SU-DHL-6 (cell line): ENCODE measurements around the gene TBC1D9B.

Experiments
- EZH2phosphoT487 ChIP-seq: fragments of 200-600 bp; sonication (generic), shearing (Covaris generic); conservative IDR thresholded peaks from 2 replicates; pipeline ENCODE4 v1.6.1; 2018; ENCODE audit warnings: mild to moderate bottlenecking, antibody characterized with exemption, low read length, moderate library complexity, mixed read lengths
- TF ChIP-seq, protein P1 (sequence below): fragments of 200-600 bp; sonication (generic); IDR thresholded peaks from one replicate; pipeline ENCODE4 v1.5.1; 2017; ENCODE audit warnings: antibody characterized with exemption, mild to moderate bottlenecking, low read length, moderate library complexity; ENCODE audit not compliant: insufficient read depth, poor library complexity, severe bottlenecking

DNA sequence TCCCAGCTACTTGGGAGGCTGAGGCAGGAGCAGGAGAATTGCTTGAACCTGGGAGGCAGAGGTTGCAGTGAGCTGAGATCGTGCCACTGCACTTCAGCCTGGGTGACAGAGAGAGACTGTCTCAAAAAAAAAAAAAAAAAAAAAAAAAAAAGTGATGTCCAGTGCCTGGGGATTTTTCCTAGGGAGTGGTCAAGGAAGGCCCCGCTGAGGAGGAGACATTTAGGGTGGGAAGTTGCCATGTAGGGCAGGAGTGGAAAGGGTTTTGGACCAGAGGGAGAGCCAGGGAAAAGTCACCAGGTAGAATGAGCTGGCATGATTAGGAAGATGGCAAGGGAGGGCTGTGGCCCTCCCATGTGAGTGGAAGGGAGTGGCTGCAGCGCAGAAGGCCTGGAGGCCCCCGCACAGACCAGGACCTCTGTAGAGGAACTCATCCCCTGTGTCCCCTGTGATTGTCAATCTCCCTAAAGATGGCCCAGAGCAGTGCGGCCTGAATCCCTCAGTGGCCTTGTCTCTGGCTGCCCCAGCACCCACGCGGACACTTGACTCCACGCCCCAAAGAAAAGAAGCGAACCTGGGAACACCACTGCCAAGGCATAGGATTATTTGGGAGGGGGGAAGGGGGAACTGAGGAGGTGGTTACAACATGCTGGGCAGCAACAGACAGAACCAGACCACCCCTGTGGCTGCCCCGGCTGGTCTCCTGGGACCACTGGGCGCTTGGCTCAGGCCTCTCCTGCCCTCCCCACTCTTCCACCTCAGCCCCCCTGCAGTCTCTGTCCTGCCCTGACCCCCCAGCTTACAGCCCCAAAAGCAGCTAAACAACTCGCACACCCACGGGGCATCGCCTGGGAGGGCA lies 89.6 kb downstream of the TBC1D9B start:
- TF ChIP-seq, protein P1, sequence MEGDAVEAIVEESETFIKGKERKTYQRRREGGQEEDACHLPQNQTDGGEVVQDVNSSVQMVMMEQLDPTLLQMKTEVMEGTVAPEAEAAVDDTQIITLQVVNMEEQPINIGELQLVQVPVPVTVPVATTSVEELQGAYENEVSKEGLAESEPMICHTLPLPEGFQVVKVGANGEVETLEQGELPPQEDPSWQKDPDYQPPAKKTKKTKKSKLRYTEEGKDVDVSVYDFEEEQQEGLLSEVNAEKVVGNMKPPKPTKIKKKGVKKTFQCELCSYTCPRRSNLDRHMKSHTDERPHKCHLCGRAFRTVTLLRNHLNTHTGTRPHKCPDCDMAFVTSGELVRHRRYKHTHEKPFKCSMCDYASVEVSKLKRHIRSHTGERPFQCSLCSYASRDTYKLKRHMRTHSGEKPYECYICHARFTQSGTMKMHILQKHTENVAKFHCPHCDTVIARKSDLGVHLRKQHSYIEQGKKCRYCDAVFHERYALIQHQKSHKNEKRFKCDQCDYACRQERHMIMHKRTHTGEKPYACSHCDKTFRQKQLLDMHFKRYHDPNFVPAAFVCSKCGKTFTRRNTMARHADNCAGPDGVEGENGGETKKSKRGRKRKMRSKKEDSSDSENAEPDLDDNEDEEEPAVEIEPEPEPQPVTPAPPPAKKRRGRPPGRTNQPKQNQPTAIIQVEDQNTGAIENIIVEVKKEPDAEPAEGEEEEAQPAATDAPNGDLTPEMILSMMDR: no peak
- TF ChIP-seq EZH2phosphoT487: no peak
